Fibroblast of lung (primary cell): Measurements from ENCODE around the gene OGDHL.

Experiments used
- EZH2 ChIP-seq: IDR thresholded peaks from 2 replicates; pipeline ENCODE4 v1.5.1; 2012; ENCODE audit warnings: low read length, control low read depth, mild to moderate bottlenecking; ENCODE audit errors: missing control alignments
- TF ChIP-seq, protein P1 (sequence below), 2 donors: IDR thresholded peaks in 1 of 2; conservative IDR thresholded peaks in 1 of 2; 1 replicate in 1 of 2; 2 replicates in 1 of 2; pipeline ENCODE4 v1.5.1; 2011 to 2012; ENCODE audit warnings: low read length in 2 of 2, control low read depth in 1 of 2, inconsistent platforms in 1 of 2, low read depth in 1 of 2, mild to moderate bottlenecking in 1 of 2

DNA sequence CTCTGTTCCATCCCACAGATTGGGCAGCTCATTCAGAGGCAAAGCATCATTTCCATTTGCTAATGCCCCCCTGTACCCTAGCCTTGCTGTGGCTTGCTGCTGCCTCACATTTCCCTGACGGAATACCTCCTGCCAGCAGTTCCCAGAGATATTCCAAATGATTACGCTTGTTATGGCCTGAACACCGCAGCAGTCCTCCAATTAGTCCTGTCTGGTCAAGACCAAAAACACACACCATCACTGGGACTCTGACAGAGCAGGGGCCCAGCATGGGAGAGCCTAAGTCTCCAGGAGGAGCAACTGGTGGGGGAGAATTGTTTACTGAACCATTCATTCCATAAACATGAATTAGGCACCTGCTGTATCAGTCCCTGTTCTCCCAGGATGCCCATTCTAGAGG lies 6.1 kb downstream of the OGDHL start:
- TF ChIP-seq, protein P1, sequence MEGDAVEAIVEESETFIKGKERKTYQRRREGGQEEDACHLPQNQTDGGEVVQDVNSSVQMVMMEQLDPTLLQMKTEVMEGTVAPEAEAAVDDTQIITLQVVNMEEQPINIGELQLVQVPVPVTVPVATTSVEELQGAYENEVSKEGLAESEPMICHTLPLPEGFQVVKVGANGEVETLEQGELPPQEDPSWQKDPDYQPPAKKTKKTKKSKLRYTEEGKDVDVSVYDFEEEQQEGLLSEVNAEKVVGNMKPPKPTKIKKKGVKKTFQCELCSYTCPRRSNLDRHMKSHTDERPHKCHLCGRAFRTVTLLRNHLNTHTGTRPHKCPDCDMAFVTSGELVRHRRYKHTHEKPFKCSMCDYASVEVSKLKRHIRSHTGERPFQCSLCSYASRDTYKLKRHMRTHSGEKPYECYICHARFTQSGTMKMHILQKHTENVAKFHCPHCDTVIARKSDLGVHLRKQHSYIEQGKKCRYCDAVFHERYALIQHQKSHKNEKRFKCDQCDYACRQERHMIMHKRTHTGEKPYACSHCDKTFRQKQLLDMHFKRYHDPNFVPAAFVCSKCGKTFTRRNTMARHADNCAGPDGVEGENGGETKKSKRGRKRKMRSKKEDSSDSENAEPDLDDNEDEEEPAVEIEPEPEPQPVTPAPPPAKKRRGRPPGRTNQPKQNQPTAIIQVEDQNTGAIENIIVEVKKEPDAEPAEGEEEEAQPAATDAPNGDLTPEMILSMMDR (conservative IDR thresholded peaks at IDR 0.05 in 1 of 2, IDR thresholded peaks at IDR 0.05 in 1 of 2; ENCODE audit: low read depth in 1 of 2, low read length in 2 of 2): no peak
- TF ChIP-seq EZH2: no peak
